GM19467 (cell line): Measurements from ENCODE around the gene CHD9.
A peak's percentile ranks its signal among the peaks of the same experiment; 100 is the strongest.
"Not testable (repeated sequence)": the region's sequence is repeated elsewhere in the genome, so short reads cannot be mapped to it uniquely, and the experiment has no call there.

Source experiments
- ATAC-seq: cut with Tn5 transposase; IDR thresholded peaks from one replicate; pipeline ENCODE4 v1.9.1; 2021; ENCODE audit warnings: mild to moderate bottlenecking, moderate library complexity; ENCODE audit not compliant: unreplicated experiment

The CHD9 gene

GRCh38 chr16:53054670-53055485, at the start of gene CHD9:
TSS of gene CHD9 (plus strand) at chr16:53054991. CDS start at chr16:53156090, 101,099 bp downstream.
- ATAC-seq, result peak; percentile 78

- ATAC-seq, result no peak
These were observed 47.7 kb upstream of the CHD9 start for GRCh38 chr16:53007095-53007494.

- no peak for ATAC-seq
These were observed 40.5 kb upstream of the CHD9 start for GRCh38 chr16:53014287-53014686.

- ATAC-seq, result no peak
These were observed 35.9 kb upstream of the CHD9 start for GRCh38 chr16:53018834-53019416.

- ATAC-seq, result no peak
These were observed 32.4 kb upstream of the CHD9 start for GRCh38 chr16:53022374-53022773.

GRCh38 chr16:53024045-53024444, 30.7 kb upstream of the CHD9 start:
- no peak for ATAC-seq

- no peak for ATAC-seq
These were observed 24.8 kb upstream of the CHD9 start for GRCh38 chr16:53029971-53030370.

- ATAC-seq, result no peak
These were observed 23.4 kb upstream of the CHD9 start for GRCh38 chr16:53031323-53031942.

GRCh38 chr16:53034306-53034705, 20.5 kb upstream of the CHD9 start:
- ATAC-seq, result no peak

GRCh38 chr16:53035176-53035942, 19.4 kb upstream of the CHD9 start:
- ATAC-seq, result no peak

GRCh38 chr16:53036066-53036465, 18.7 kb upstream of the CHD9 start:
- no peak for ATAC-seq

GRCh38 chr16:53036711-53037110, 18.1 kb upstream of the CHD9 start:
- ATAC-seq, result not testable (repeated sequence)

- no peak for ATAC-seq
These were observed 14.0 kb upstream of the CHD9 start for GRCh38 chr16:53040788-53041187.

GRCh38 chr16:53041320-53042051, 13.3 kb upstream of the CHD9 start:
- no peak for ATAC-seq

- ATAC-seq, result no peak
These were observed 12.5 kb upstream of the CHD9 start for GRCh38 chr16:53042235-53042701.

- no peak for ATAC-seq
These were observed 11.4 kb upstream of the CHD9 start for GRCh38 chr16:53043428-53043831.

GRCh38 chr16:53043986-53044601, 10.7 kb upstream of the CHD9 start:
- no peak for ATAC-seq

- ATAC-seq, result no peak
These were observed 9.2 kb upstream of the CHD9 start for GRCh38 chr16:53045341-53046220.

GRCh38 chr16:53047515-53047914, 7.3 kb upstream of the CHD9 start:
- ATAC-seq, result not testable (repeated sequence)
